OCI-LY7 (cell line): ENCODE data around the gene SLC47A1.

Experiments used
- CTCF ChIP-seq: fragments of 200-600 bp; sonication (generic); conservative IDR thresholded peaks from 2 replicates; pipeline ENCODE4 v1.5.1; 2014; ENCODE audit warnings: mild to moderate bottlenecking, antibody characterized with exemption, low read length, moderate library complexity, mixed read lengths
- EZH2phosphoT487 ChIP-seq: fragments of 200-600 bp; sonication (generic); IDR thresholded peaks from 2 replicates; pipeline ENCODE4 v1.6.1; 2018; ENCODE audit warnings: low read depth, borderline replicate concordance, mild to moderate bottlenecking, mixed run types, antibody characterized with exemption, low read length, moderate library complexity, mixed read lengths

GRCh38 chr17:19485800-19486340 lies 47.8 kb upstream of the SLC47A1 start:
- TF ChIP-seq EZH2phosphoT487 (no peak), CTCF (no peak)
